CD4-positive, alpha-beta T cell treated with Interleukin-4 for 4 hours (primary cell): ENCODE data around the gene LRRC75B.

ENCODE experiments used
- DNase-seq: peaks from one replicate; pipeline ENCODE4 v3.0.0-alpha.2; 2020

LRRC75B gene

DNA sequence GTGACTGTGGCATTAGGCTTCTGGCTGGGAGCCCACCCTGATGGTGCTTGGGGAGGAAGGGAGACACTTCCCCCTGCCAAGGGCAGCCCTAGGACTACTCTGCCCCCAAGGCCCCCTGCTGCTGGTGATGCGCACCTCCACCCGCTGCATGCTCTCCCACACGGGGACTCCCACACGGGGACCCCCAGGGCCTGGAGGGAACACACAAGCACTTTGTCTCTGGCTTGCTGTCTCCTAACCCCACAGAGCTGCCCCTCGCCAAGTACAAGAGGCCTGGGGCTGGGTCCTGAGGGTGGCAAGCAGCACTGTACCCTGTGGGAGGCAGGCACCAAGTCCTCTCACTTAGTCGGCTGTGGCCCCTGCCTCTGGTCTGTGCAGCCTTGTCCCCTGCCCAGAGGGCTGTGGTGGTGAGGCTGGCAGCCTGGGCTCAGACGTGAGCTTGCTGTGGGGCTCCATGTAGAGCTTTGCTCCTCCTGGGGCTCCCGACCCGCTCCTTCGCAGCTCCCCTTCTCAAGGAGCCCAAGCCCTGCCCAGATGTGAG is 7.9 kb downstream of the LRRC75B start:
- no peak for DNase-seq

DNA sequence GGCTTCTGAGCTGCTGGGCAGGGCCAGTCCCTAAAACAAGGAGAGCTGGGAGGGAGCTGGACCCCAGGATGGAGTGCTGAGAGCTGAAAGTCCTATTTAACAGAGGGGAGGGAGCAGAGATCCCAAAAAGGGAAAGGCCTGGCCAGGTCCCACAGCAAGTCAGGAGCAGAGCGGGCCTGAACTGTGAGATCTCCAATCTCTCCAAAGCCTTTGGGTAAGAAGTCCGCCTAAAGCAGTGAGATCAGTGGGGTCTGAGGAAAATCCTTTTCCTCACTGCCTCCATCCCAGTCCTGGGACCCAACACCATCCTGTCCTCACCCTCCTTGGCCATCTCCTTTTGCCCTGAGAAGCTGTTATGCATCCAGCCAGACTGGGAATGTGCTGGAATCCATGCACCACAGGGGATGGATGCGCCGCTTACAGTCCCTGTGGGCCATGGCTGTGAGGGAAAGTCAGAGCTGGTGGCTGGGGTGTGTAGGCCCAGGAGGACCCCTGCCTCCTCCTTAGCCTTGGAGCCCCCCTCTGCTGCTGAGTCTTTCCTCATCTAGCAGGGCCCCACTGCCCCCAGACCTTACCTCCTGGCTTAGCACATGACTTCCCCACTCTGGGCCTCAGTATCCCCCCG is 8.6 kb downstream of the LRRC75B start:
- DNase-seq: no peak

DNA sequence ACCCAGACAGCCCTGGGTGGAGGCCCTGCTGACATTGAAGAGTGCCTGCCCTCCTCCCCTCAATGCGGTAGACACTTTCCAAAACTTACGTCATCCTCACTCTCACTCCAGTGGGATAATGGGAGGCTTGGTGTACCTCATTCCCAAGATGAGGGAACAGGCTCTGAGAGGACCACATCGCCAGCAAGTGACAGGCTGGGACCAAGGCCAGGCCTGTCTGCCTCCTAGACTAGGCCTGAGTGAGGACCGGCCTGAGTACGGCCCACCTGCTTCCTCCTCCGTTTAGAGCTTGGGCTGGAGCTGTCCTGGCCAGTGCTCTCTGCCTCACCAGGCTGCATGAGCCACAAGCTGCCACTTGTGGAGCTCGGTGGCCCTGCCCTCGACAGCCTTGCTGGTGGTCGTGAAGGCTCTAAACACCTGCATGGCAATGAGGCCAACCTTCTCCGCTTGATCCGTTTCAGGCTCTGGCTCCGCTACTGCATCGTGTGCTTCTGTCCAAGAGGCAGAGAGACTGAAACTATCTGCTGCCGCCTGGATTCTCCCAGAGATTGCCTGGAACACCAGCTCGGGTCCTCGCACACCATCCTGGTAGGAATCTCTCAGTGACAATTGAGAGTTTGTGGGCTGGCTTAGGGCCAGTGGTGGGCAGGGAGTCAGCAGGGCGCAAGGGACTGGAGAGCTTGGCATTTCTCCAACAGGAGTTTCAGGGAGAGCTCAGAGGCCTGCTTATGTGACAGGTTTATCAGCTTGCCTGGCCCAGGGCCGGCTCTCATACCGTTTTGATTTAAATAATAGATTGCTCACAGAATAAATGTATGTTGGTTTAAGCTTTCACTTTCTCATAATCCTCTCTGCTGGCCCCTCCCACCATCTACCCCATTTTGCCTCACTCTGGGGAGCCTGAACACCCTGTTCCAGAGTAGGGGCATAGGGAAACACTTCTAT is 9.4 kb downstream of the LRRC75B start:
- DNase-seq: no peak

DNA sequence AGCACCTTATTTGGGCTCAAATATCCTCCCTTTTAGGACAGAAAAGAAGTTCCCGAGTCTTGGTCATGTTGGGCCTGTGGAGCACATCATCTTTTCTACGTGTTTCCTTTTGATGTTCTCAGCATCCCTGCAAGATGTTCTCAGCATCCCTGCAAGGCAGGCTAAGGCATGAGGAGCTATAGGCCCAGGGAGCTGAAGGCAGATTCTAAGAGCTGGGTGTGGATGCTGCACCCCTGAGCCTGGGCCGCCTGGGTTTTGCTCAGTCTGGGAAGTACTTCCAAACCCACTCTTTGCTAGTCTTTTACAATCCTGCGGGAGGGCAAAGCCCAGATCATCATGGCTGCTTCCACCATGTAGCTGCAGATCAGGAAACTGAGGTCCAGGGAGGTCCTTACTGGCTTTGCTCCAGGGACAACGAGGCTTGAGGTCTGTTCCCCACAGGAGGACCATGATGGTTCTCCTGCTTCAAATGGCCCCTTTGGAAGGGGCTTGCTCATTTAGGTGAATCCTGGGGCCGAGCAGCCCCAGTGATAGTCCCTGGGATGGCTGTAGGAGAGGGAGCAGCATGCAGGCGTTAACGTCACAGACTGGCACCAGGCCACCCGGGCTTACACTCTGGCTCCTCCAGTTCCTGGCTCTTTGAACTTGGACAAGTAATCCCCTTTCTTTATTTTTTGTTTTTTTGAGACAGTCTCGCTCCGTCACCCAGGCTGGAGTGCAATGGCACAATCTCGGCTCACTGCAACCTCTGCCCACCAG is 10.6 kb downstream of the LRRC75B start:
- no peak for DNase-seq

DNA sequence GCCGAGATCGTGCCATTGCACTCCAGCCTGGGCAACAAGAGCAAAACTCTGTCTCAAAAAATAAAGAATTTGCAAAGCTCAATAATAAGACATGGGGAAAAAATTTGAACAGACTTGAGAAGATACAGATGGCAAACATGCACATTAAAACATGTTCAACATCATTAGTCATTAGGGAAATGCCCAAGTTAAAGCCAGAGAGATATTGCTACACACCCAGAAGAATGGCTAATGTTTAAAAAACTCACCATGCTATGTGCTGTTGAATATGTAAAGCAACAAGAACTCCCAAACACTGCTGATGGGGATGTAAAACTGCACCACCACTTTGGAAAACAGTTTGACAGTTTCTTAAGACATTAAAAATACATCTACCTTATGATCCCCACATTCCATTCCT is 12.6 kb downstream of the LRRC75B start:
- DNase-seq: no peak

DNA sequence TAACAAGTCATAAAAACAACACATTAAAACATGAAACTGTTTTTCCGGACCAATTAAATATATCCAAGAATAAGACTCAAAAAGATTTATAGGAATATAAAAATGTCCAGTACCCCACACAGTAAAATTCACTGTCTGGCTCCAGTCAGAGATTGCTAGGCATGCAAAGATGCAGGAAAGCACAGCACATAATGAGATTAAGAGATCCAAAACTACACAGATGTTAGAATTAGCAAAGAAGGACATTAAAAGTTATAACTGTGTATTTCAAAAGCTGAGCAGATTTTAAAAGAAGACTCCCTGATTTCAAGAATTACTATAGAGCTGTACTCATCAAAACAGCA is 13.6 kb downstream of the LRRC75B start:
- no peak for DNase-seq

DNA sequence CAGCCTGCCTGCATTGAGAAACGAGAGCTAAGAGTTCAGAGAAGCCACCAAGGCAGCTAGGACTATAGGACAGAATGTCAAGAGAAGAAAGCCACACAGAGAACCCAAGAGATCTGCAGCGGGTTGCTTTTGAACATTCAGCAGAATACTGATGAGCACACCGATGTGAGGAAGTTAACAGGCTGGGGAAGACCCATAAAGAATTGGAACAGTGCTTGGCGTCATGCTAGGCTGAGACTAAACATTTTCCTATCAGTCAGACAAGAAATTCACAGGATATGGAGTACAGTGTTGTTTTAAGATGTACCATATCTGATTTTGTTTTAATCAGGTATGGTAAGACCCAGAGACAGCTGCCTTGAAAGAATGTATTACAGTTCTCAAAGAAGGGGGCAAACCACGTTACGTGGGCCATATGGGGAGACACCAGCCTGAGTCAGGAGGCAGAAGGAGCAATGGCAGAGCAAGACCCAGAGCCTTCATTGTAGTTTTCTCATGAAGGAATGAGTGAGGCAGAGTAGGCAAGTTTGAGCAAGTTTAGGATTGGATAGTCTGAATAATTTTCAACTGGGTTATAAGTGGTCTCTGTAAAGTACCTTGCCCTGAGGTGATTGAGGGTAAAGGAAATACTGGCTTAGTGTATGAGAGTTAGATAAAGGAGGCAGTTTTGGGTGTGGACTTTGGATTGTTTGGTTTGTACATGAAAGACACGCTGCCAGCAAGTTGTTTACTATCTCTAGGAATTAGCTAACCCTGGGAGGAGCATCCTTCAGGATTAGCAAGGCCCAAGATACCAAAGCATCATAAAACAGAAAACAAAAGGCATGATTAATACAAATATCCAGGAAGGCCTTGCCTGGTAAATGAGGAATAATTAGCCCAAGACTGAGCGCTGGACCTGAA is 14.3 kb downstream of the LRRC75B start:
- no peak for DNase-seq

DNA sequence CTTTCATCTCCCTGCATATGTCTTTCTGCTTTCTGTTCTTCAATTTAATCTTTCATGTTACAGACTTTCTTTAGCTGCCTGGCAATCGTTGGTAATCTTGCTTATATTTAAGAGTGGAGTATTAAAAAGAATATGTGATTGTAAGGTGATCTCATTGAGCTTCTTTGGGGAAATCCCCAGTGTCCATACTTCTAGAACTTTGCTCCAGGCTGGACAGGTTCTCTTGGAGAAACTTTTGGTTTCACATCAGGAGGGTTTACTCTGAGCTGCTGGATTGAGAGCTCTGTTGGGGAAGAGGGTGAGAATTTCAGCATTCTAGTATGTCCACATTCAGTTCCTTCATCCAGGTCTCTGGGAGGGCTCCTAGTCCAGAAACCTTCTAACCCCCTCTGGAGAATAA is 16.1 kb downstream of the LRRC75B start:
- no peak for DNase-seq

DNA sequence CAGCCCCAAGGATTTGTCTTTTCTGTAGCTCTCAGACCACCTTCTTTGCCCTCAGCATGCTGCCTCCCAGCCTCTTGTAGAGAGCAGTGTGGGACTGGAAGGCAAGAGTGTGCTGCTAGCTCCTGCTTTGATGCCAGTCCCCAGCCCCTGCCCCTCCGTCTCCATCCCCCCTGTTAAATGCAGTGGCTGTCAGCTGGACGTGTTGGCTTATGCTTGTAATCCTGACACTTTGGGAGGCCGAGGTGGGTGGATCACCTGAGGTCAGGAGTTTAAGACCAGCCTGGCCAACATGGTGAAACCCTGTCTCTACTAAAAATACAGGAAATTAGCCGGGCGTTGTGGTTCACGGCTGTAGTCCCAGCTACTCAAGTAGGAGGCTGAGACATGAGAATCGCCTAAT is 21.6 kb downstream of the LRRC75B start:
- DNase-seq: no peak

DNA sequence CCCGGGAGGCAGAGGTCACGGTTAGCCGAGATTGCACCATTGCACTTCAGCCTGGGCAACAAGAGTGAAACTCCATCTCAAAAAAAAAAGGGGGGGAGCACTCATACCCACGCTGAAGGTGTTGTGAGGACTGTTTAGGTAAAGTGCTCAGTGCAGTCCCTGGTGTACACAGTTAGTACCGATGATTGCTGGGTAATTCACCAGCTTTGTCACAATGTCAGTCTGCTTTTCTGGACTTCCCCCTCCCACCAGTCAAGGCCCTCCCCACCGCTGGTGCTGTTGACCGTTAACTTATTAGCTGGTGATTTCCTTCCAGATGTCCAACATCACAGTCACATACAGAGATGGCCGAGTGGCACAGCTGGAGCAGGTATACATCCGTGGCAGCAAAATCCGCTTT is 25.2 kb downstream of the LRRC75B start:
- no peak for DNase-seq

DNA sequence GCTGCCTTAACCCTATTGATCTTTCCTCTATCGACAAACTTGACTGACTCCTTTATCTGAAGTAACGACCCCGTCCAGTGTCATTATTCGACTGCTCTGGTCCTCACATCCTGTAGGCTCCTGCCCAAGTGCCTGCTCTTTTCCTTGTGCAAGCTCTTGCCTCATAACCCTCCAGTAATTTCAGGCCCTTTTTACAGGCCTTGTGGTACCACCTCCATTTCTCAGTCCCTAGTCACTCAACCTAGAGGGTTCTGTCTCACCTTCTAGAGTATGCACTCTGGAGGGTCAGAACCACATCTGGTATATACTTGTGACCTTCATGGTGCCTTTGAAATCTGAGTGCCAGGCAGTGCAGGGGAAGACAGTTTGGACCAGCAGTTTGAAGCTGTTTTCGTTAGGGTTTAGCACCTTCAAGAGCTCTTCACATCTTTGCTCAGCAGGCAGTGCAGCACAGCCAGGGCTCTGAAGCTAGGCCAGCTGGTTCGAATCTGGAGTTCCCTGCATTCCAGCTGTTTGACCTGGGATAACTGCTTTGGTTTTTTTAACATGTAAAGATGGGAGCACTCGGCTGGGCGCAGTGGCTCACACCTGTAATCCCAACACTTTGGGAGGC is 25.9 kb downstream of the LRRC75B start:
- DNase-seq: no peak

DNA sequence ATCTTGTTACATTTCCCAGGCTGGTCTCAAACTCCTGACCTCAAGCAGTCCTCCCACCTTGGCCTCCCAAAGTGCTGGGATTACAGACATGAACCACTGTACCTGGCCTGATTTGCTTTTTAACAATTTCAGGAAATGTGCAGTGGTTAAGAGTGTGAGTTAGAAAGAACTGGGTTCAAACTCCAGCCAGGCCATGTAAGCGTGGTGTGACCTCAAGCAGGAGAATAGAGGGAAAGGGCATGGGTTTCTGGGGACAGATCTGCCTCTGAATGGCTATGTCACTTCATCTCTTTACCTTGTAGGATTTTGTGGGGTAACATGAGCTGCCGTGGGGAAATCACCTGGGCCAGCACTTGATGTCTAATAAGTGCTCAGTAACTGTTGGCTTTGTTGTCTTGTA is 27.8 kb downstream of the LRRC75B start:
- DNase-seq: no peak

DNA sequence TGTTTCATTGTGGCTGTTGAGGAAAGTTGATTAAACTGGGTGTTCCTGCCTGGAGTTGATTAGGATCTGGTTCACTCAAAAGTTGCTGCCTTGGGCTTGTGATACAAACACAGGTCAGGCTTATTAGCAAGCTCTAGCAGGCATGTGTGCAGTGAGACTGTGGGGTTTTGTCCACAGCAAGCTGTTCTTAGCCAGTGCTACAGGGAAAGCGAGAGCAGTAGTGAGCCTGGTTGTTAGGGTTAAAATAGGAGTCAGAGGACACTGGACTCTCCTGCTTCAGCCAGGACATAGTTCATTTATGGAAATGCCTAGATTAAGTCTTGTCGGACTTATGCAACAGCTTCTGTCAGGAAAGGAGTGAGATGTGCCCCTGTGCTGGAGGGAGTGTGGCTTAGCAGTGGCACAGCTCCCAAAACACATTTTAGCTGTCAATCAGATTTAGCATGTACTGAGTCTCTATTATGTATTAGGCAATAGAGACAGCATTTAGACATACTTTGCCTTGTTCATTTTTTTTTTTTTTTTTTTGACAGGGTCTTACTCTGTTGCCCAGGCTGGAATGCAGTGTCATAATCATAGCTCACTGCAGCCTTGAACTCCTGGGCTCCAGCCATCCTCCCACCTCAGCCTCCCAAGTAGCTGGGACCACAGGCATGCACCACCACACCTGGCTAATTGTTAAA is 28.4 kb downstream of the LRRC75B start:
- no peak for DNase-seq

DNA sequence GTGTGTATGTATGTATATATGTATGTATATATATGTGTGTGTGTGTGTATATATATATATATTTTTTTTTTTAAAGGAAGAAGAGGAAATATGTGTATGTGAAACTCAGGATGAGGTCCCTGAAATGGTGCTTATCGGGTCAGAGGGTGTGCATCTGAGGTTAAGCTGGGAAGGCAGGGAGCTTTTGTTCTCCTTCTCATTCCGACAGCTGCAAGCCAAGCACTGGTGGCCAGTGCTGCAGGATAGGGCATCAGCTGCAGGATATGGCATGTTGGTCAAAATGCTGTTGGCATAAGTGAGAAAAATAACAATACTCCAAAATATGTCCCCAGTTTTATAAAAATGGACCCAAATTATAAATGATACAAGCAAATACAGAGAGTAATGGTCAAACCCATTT is 29.6 kb downstream of the LRRC75B start:
- DNase-seq: no peak

DNA sequence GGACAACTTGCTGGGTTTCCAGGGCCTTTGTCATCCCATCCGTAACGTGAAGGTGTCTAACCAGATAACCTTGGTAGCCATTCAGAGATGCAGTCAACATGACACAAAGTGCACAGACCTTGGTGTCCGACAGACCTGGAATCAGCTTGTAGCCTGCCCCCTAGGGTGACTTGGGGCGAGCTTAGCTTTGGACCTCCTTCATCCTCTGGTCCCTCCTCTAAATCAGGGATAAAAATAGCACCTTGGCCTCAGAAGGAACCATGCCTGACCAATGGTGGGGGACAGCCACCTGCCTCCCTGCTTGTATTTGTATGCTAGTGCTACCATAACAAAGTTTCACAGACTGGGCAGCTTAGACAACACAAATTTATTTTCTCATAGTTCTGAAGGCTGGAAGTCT is 33.4 kb downstream of the LRRC75B start:
- DNase-seq: no peak

DNA sequence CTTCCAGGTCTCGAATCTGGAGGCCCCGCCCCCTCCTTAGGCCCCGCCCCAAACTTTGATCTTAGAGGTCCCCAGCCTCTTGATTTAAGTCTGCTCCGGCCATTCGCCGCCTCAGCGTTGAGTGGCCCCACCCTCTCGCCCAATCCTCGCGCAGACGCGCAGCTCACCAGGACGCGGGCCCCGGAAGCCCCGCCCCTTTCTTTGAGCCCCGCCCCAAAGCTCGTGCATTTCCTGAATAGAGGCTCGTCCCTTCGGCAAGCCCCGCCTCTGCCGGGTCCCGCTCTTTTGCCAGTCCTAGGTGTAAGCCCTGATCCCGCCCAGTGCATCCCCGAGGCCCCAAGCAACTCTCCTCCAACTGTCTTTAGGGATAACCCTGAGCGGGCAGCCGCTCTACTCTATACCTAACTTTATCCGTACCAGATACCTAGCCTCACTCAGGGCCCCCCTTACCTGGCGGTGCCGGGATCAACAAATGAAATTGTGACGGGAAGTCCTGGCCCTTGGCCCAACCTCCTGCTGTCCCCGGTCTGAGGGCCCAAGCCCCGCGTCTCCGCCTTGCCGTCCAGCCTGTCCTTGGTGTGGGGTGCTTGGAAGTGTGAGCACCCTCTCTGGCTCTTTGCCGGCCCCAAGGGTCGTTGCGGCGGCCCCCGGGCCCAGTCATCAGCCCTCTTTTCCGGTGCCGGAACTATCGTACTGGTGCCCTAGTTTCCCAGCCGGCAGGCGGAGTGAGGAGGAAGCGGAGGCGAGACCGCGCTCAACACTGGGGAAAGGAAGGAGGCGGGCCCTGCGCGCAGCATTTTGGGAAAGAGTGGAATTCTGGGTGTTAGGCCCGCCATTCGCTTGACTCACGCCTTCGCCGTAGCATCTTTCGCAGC is 37.5 kb downstream of the LRRC75B start, which contains the start of gene SNRPD3:
Gene SNRPD3 (plus strand): TSS at position 835 of the 875 bp plus-strand sequence. CDS start 1,676 bp downstream, outside the sequence.
- peak; percentile 99 for DNase-seq

DNA sequence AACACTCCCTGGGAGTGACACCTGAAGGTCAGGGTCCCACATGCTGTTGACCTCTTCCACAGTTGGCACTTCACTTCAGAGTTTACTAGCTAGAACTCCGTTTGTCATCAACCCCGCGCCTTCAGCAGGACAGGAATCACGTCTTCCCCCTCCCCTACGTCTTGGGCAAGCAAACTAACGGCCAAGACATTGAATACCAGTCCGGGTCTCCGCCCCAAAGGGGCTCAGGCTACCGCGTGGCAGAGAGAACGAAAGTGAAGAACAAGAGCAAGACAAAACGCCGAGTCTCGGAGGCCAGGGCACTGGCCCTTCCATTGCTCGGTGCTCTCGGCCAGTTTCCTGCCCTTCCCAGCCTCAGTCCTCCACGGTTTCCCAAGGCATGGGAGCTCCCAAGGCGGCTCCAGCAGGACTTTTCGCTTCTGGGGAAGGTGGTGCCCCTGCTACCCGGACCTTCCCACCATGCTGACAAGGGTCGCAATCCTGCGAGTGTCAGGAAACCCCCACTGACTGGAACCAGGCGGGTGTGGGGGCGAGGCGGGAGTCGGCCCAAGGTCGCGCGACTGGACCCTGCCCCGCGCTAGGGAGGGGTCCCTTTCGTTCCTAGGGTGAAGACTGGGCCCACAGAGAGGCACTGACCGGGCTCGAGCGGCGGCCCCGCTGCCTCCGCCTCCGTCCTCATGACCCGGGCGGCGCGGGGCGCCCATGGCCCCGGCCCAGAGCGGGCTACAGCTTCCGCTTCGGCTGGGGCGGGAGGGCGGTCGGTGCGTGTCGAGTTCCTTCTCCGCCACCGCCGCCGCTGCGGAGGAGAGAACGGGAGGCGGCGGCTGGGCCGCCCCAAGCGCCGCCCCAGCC is 38.3 kb downstream of the LRRC75B start, which contains the start of gene GUCD1:
Gene GUCD1 (minus strand): TSS at position 826 of the 852 bp plus-strand sequence. CDS start 147 bp downstream, at position 679.
- no peak for DNase-seq

DNA sequence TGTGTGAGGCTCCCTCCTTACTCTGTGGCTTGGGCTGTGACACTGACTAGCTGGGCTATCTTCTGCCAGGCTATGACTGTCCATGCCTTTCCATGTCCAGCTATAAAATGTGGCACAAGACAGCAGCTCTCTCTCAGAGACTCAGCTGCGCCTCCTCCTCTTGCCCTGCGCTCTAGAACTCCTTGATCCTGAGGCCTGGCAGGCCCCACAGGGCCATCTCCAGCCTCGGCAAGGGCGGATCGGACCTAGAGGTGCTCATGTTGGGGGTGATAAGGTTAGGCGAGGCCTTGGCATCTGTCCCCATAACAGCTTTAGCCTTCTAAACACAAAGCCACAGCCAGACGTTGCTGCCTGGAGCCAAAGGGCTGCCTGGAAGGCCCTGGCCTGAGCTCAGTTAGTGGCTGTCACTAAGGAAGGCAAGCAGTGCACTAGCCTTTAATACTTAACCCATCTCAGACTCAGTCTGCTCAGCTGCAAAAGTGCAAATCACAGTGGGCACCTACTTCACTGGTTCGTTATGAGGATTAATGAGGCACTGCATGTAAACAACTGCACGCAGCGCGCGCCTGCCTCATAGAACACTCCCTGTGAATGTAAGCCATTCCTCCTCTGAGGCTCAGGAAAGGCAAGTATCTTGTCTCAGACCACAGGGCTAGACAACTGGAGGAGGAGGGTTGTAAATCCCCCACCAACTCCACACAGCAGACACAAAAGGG is 39.1 kb downstream of the LRRC75B start:
- DNase-seq: no peak
